T follicular helper cell (primary cell): ENCODE data around the gene TOGARAM1.

ENCODE experiments used
- DNase-seq: peaks from one replicate; pipeline ENCODE4 v3.0.0-alpha.2; 2020; ENCODE audit warnings: low read depth

Gene TOGARAM1

DNA sequence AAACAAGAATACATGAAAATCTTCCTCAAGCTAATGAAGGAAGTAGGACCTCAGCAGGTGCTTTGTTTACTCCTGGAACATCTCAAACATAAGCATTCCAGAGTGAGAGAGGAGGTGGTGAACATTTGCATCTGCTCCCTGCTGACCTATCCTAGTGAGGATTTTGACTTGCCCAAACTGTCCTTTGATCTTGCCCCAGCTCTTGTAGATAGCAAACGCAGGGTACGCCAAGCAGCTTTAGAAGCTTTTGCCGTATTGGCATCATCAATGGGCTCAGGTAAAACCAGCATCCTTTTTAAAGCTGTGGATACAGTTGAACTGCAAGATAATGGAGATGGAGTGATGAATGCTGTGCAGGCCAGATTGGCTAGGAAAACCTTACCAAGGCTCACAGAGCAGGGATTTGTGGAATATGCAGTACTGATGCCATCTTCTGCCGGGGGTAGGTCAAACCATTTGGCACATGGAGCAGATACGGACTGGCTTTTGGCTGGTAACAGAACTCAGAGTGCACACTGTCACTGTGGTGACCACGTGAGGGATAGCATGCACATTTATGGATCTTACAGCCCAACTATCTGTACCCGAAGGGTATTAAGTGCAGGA lies 1.9 kb downstream of the TOGARAM1 start:
- no peak for DNase-seq

DNA sequence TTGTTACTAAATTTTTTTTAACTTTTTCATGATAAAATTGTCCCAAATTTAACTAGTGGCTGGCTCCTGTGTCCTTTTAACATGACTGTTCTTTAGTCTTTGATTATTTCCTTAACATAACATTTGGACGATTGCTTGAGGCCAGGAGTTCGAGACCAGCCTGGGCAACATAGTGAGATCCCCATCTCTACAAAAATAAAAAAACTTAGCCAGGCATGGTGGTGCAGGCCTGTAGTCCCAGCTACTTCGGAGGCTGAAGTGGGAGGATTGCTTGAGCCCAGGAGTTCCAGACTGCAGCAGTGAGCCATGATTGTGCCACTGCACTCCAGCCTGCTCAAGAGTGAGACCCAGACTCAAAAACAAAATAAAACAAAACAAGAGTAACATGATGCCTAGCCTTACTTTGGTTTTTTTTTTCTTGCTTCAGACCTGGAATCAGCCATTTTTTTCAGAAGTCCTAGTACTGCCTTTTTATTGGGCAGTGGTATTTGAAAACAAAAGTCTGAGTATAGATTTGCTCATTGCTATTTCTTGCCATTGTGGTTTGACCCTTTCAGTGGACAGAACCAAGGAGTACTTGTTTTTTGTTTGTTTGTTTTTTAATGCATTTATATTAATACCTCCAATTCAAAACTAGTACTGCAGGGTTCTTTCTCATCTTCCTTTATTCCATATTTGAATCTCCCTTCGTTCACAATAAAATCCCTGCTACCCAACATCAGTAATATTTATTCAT lies 4.8 kb downstream of the TOGARAM1 start:
- no peak for DNase-seq

DNA sequence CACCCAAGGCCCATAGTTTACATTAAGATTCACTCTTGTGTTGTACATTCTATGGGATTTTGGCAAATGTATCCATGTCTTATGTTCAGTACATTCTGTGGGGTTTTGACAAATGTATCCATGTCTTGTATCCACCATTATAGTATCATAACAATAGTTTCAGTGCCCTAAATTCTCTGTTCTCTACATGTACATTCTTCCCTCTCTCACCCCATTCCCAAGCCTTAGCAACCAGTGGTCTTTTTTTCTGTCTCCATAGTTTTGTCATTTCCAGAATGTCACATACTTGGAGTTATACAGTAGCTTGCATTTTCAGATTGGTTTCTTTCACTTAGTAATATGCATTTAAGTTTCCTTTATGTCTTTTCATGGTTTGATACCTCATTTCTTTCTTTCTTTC lies 6.7 kb downstream of the TOGARAM1 start:
- no peak for DNase-seq

DNA sequence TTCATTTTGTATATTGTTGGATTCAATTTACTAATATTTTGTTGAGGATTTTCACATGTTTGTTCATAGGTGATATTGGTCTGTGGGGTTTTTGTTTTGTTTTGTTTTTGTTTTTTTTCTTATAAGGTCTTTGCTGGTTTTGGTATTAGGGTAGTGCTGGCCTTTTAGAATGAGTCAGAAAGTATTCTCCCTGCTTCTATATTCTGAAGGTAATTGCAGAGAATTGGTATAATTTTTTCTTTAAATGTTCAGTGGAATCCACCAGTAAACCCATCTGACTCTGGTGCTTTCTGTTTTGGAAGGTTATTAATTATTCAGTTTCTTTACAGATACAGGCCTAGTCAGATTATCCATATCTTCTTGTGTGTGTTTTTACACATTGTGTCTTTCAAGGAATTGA lies 8.9 kb downstream of the TOGARAM1 start:
- DNase-seq, result no peak

DNA sequence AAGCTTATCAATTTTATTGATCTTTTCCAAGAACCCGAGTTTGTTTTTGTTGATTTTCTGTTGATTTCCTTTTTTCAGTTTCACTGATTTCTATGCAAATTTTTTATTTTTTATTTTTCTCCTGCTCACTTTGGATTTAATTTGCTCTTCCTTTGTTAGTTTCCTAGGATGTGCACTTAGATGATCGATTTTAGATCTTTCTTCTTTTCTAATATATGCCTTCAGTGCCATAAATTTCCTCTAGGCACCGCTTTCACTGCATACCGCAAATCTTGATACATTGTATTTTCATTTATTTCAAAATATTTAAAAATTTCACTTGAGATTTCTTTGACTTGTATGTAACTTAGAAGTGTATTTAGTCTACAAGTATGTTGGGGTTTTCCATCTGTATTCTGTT lies 9.5 kb downstream of the TOGARAM1 start:
- DNase-seq, result no peak

DNA sequence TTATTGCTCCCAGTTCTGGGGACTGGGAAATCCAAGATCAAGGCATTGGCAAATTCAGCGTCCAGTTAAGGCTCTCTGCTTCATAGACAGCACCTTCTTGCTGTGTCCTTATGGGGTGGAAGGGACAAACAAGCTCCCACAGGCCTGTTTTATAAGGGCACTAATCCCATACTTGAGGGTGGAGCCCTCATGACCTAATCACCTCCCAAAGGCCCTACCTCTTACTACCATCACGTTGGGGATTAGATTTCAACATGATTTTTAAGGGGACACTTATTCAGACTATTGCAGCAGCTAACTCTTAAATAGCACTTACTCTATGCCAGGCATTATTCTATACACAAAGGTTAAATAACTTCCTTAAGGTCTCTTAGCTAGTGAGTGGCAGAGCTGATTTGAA lies 17.3 kb downstream of the TOGARAM1 start:
- no peak for DNase-seq

DNA sequence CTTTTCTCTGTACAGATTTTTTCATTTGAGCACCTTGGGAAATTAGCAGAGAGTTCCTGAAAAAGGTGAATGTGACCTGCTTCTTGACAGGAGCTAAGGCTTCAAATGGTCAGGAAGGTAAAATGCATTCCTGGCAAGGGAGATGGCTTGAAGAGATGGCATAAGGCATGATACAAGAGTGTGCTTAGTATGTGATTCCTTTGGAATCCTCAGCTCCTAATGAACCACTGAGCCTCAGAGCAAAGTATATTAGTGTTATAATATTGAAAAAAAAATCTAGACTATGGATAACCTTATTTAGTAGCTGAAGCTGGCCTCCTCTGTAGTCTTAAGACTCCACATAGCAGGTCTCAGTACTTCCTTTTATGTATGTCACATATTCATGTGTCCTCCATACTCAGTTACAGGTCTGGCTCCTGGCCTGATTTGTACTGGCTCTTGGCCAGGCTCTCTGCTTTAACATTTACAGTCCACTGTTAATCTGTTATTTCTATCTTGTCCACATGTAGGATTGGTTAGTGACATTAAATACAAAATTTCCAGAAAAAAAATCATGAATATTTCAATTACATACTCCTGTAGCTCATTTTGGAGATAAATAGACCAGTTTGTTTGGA lies 17.9 kb downstream of the TOGARAM1 start:
- DNase-seq, result no peak

DNA sequence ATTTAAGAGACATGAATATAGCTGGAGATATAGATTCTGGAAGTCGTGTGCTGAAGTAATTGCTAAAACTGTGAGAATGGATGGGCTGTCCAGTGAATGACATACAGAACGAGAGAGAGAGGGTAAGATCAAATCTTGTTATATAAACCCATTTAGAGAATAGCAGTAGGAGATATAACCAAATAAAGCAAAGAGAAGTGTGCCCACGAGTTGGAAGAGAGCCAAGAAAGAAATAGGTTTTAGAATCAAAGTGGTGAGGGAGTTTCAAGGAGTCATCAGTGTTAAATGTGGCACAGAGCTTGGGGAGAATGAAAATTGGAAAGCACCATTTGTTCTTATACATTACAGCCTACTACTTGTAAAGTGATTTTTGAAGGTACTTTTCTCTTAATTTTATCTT lies 19.2 kb downstream of the TOGARAM1 start:
- DNase-seq, result no peak

DNA sequence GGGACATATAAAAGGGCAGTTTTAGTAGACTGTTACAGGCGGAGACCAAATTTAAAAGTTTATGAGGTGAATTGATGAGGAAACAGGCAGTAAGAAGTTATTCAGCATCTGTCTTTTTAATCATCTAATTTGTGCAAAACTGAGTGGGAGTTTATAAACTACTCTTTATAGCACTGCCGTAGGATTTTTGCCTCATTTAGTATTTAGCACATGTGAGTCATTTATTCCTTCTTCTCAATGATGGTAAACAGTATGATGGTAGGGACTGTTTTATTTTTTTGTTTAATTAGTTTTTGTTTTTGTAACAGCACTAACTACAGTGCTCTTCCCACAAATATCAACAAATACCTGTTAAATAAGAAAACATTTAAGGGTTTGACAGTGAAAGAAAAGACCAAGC lies 20.6 kb downstream of the TOGARAM1 start:
- DNase-seq, result no peak

DNA sequence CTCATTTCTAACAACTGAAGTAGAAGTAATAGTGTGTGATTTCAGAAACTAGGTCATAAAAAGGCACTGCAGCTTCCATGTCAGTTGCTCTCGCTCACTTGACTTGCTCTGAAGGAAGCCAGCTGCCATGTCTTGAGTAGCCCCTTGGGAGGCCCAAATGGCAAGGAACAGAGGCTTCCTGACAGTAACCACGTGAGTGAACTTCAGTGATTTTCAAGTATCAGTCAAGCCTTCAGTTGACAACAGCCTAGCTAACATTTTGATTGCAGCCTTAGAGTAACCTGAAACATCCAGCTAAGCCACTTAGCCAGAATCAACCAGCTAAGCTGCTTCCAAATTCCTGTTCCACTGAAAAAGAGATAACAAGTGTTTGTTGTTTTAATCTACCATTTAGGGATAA lies 26.7 kb downstream of the TOGARAM1 start:
- no peak for DNase-seq

DNA sequence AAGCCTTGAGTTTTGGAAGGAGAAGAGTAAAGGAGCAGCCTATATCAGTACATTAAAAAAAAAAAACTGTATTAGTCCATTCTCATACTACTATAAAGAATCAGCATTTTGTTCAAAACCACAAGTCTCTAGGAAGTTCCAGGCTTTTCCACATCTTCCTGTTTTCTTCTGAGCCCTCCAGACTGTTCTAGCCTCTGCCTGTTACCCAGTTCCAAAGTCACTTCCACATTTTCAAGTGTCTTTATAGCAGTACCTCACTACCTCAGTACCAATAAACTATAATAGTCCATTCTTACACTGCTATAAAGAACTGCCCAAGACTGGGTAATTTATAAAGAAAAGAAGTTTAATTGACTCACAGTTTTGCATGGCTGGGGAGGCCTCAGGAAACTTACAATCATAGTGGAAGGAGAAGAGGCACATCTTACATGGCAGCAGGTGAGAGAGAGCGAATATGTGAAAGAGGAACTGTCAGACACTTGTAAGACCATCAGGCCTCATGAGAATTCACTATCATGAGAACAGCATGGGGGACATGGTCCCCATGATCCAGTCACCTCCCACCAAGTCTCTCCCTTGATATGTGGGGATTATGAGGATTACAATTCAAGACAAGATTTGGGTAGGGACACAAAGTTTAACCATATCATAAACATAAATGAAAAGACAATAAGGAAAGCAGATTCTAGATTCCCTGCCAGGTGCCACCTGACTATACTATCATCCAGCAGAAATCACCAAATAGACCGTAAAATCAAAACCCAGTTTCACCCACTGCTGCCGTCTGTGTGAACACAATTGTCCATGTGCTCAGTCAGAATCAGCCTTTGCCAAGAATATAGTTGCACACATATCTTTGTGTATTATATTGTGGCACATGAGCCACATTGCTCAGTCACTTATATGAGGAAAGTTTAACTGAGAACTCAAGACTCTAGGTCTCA lies 27.8 kb downstream of the TOGARAM1 start:
- DNase-seq, result no peak

DNA sequence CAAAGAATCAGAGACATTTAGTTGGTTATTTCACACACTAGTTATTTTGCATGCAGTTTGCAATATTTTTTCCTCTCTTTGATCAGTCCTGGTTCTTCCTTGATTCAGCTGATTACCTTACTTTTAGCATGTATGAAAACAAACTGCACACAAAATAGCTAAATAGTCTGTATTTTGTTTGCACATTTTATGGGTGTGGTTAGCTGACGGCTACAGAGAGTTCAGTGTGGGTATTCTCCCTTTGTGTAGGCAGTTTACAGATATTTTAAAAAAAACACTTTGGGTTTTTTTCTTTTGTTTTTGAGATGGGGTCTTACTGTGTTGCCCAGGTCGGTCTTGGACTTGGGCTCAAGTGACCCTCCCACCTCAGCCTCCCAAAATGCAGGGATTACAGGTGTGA lies 28.5 kb downstream of the TOGARAM1 start:
- no peak for DNase-seq

DNA sequence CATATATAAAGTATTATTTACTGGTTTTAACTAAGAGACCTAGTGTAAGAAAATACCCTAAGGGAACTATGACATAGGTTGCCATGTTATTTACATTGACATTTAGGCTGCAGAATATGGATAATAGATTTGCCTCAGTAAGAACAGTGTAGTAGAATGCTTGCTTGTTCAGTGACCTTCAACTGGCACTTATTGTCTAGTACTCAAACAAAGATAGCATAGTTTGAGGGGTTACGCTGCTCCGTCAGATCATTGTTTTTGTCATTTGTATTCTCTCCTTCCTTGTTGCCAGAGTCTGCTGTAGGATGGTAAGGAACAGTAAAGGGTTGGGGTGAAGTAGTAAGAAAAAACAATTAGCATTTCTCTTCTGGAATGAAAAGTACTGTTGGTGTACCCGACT lies 33.2 kb downstream of the TOGARAM1 start:
- DNase-seq, result no peak

DNA sequence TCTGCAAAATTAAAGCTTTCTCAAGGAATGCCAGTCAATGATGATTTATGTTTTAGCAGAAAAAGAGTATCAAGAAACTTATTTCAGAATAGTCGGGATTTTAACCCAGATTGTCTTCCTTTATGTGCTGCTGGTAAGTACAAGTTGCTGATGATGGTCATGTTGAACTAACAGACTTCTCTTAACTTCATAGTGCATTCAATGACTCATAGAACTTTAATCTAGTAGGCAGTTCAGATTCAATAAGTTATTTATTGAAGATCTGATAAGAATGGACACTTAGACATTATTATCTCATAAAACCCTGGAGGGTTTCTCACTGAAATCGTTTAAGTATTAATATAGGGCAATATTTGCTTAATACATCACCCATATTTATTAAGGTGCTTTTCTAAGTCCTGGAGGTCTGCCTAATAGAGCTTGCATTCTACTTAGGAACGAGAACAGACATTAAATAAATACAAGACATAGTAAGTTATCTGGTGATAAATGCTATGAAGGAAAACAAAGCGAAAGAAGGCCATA lies 33.8 kb downstream of the TOGARAM1 start:
- DNase-seq, result no peak

DNA sequence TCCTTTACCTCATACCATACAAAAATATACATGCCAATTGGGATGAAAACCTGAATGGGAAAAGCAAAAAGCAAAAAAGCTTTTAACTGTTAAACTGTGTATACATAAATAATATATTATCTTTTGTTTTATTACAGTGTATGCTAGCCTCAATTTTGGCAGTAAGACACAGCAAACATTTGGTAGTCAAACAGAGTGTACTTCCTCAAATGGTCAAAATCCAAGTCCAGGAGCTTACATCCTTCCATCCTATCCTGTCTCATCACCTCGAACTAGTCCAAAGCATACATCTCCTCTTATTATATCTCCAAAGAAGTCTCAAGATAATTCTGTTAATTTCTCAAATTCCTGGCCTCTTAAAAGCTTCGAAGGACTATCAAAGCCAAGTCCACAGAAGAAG lies 41.9 kb downstream of the TOGARAM1 start:
- no peak for DNase-seq

DNA sequence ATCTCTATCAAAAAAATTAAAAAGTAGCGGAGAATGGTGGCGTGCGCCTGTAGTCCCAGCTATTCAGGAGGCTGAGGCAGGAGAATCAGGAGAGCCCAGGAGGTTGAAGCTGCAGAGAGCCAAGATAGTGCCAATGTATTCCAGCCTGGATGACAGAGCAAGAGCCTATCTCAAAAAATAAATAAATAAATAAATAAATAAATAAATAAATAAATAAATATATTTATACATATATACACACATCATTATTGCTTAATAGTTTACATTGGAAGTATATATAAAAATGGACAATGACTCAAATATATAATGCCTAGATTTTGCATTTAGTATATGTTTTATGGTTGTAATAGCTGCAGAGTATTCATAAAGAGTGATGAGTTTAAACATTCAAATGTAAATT lies 53.1 kb downstream of the TOGARAM1 start:
- no peak for DNase-seq

DNA sequence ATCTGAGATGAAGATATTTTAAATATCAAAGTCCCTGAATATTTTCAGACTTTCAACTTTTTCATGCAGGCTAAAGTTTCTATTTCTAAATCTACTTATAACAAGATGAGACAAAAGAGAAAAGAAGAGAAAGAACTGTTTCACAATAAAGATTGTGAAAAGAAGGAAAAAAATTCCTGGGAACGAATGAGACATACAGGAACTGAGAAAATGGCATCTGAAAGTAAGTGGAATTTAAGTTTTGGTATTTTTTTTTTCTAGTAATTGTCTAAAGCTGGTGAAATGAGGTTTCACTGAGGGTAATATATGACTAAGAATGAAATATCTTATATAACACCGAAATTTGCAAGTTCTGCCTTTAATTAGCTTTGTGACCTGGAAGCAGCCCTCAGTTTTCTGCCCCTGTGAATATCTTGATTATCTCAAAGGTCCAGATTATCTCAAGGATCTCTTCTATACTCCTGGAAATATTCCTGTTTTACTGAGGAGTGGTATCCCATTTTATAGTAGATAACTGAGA lies 66.2 kb downstream of the TOGARAM1 start:
- DNase-seq, result no peak

DNA sequence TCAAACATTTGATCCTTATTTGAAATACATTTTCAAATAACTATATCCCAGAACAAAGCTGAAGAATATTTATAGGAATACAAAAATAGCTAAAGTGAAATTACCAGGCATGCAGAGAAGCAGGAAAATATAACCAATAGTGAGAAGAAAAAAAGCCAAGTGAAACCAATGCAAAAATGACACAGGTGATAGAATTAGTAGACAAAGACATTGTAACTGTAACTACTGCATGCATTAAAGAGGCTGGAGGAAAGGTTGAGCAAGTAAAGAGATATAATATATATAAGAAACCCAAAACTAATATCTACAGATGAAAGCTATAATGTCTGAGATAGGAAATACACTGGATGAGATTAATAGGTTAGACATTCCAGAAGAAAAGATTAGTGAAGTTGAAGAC lies 72.7 kb downstream of the TOGARAM1 start:
- DNase-seq, result no peak

DNA sequence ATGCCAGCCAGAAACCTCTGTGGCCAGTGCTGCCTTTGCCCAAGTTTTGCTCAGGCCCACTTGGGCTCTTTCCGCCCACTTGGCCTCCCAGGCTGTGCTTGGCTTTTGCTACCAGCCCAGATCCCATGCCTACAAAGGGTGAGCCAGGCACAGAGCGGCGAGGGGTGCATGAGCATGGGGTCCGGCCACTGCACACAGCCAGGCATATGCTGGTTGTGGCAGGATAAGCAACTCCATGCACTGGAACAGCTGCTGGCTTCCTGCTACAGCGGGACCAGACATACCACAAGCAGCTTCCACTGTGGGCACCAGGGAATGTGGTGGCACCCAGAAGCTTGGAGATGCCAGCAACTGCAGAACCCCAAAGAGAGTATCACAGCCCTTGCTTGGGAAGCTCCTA lies 76.3 kb downstream of the TOGARAM1 start:
- no peak for DNase-seq

DNA sequence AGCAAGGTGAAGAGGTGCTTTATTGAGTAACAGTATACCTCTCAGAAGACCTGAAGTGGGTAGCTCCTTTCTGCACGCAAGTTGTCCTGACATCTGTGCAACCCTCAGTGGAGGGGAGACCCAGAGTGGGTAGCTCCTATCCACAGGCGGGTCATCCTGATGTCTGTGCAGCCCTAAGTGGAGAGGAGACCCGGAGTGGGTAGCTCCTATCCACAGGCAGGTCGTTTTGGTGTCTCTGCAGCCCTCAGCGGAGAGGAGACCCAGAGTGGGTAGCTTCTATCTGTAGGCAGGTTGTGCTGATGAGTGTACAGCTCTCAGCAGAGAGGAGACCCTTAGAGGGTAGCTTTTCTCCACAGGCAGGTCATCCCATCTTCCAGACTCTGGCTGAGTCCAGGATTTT lies 76.9 kb downstream of the TOGARAM1 start:
- no peak for DNase-seq

DNA sequence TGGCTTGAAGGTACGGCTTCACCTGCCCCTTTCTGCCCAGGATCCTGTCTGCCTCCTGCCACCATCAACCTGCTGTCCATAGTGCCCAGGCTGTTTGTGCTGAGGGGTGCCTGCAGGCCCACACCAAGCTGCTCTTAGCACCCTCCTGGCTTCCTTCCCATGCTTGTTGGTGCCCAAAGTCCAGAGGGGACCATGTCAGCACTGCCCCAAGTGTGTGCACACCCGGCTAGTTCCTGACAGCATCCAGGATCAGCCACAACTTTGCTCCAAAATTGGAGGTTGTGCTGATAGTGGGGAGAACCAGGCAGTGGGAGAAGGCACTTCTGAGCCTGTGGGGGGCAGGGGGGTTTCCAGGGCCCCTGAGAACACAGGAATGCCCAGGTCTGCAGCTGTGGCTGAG lies 77.4 kb downstream of the TOGARAM1 start:
- no peak for DNase-seq

DNA sequence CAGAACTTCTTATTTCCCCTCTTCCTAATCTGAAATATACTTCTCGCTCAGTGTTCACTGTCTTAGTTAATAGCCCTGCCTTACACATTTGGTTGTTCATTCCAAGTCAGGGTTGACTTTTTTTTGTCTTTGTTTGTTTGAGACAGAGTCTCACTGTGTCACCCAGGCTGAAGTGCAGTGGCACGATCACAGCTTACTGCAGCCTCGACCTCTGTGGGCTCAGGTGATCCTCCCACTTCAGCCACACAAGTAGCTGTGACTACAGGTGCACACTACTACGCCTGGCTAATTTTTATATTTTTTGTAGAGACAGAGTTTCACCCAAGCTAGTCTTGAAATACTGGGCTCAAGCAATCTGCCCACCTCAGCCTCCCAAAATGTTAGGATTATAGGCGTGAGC lies 79.7 kb downstream of the TOGARAM1 start:
- no peak for DNase-seq
